ENCODE measurements around the gene PHKB.

- TF ChIP-seq, protein P1, sequence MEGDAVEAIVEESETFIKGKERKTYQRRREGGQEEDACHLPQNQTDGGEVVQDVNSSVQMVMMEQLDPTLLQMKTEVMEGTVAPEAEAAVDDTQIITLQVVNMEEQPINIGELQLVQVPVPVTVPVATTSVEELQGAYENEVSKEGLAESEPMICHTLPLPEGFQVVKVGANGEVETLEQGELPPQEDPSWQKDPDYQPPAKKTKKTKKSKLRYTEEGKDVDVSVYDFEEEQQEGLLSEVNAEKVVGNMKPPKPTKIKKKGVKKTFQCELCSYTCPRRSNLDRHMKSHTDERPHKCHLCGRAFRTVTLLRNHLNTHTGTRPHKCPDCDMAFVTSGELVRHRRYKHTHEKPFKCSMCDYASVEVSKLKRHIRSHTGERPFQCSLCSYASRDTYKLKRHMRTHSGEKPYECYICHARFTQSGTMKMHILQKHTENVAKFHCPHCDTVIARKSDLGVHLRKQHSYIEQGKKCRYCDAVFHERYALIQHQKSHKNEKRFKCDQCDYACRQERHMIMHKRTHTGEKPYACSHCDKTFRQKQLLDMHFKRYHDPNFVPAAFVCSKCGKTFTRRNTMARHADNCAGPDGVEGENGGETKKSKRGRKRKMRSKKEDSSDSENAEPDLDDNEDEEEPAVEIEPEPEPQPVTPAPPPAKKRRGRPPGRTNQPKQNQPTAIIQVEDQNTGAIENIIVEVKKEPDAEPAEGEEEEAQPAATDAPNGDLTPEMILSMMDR (optimal IDR thresholded peaks at IDR 0.05 in 1 of 3, IDR thresholded peaks at IDR 0.05 in 1 of 3, conservative IDR thresholded peaks at IDR 0.05 in 1 of 3; ENCODE audit: extremely low read depth in 1 of 3, insufficient read depth in 2 of 3, low read length in 3 of 3), result no peak
- TF ChIP-seq EZH2 (IDR thresholded peaks at IDR 0.05; ENCODE audit: low read length), result no peak
These were observed 2.8 kb upstream of the PHKB start for GRCh38 chr16:47458331-47458730.
